Activated T-cell treated with anti-CD3 and anti-CD28 coated beads, Interleukin-2, amount 50 U/mL, for 4 hours (primary cell): ENCODE measurements around the gene TBX21. TPM values are rescaled to one million over a fixed set of nuclear protein-coding genes. Genes with fewer than 3 reads are reported as not detected.

ENCODE experiments used
- ATAC-seq, 2 donors: fragments of 200-7000 bp; cut with Tn5 transposase; one replicate each; pipeline ENCODE4 v1.10.0; 2021
- DNase-seq: peaks from one replicate; pipeline ENCODE4 v3.0.0-alpha.2; 2020
- H3K27me3 Mint-ChIP-seq: one replicate; pipeline ENCODE4 v1.8.0; 2021; ENCODE audit warnings: low read depth, mixed read lengths
- H3K36me3 Mint-ChIP-seq: one replicate; pipeline ENCODE4 v1.8.0; 2022; ENCODE audit warnings: mixed read lengths; ENCODE audit not compliant: insufficient read depth
- H3K4me1 Mint-ChIP-seq: one replicate; pipeline ENCODE4 v1.8.0; 2021; ENCODE audit warnings: low read depth, mixed read lengths
- H3K4me3 Mint-ChIP-seq: one replicate; pipeline ENCODE4 v1.8.0; 2021; ENCODE audit warnings: mild to moderate bottlenecking, moderate library complexity, mixed read lengths
- H3K9me3 Mint-ChIP-seq: one replicate; pipeline ENCODE4 v1.8.0; 2021; ENCODE audit warnings: mixed read lengths
- total RNA-seq, 3 donors: library from RNA; stranded (reverse); gene quantifications; one replicate each; pipeline ENCODE4 v1.2.1, GENCODE V29; 2021

Gene TBX21
- total RNA-seq, 3 donors from 2014 or later = 77.8 to 111 (median 101) TPM

- no peaks in the 10 kb centered on the region for H3K27me3 Mint-ChIP-seq
- no peaks in the 10 kb centered on the region for H3K9me3 Mint-ChIP-seq
- peaks cover 93% of the 10 kb centered on the region for H3K4me1 Mint-ChIP-seq
- H3K4me3 Mint-ChIP-seq = peak overlapping the region; percentile 21
- DNase-seq (no peak), ATAC-seq (no peak)
- peaks cover 2% of the 10 kb centered on the region for H3K36me3 Mint-ChIP-seq
Observed at GRCh38 chr17:47715669-47716325, 17.2 kb upstream of the TBX21 start.

- no peak for ATAC-seq
- no peak for DNase-seq
- Mint-ChIP-seq H3K9me3 (no peaks in the 10 kb centered on the region), H3K27me3 (no peaks in the 10 kb centered on the region), H3K4me1 (peaks cover 95% of the 10 kb centered on the region), H3K4me3 (peak overlapping the region; percentile 77), H3K36me3 (peaks cover 2% of the 10 kb centered on the region)
Observed at GRCh38 chr17:47716375-47716774, 16.7 kb upstream of the TBX21 start.

GRCh38 chr17:47717261-47717697 lies 15.8 kb upstream of the TBX21 start:
- Mint-ChIP-seq H3K4me1 (peaks cover 97% of the 10 kb centered on the region), H3K36me3 (no peaks in the 10 kb centered on the region), H3K4me3 (peak overlapping the region; percentile 77), H3K9me3 (no peaks in the 10 kb centered on the region), H3K27me3 (no peaks in the 10 kb centered on the region)
- DNase-seq = no peak
- no peak for ATAC-seq

- ATAC-seq (peak in 1 of 2 donors; percentile 2), DNase-seq (peak; percentile 57)
- H3K4me1 Mint-ChIP-seq = peaks cover 98% of the 10 kb centered on the region
- no peaks in the 10 kb centered on the region for H3K9me3 Mint-ChIP-seq
- no peaks in the 10 kb centered on the region for H3K27me3 Mint-ChIP-seq
- H3K4me3 Mint-ChIP-seq = peak overlapping the region; percentile 77
- H3K36me3 Mint-ChIP-seq = no peaks in the 10 kb centered on the region
Observed at GRCh38 chr17:47717979-47718621, 14.9 kb upstream of the TBX21 start.

- H3K27me3 Mint-ChIP-seq = no peaks in the 10 kb centered on the region
- no peak for DNase-seq
- peak overlapping the region; percentile 77 for H3K4me3 Mint-ChIP-seq
- no peak for ATAC-seq
- no peaks in the 10 kb centered on the region for H3K9me3 Mint-ChIP-seq
- peaks cover 99% of the 10 kb centered on the region for H3K4me1 Mint-ChIP-seq
- no peaks in the 10 kb centered on the region for H3K36me3 Mint-ChIP-seq
Observed at GRCh38 chr17:47718634-47719405, 14.2 kb upstream of the TBX21 start.

GRCh38 chr17:47719411-47720152 lies 13.5 kb upstream of the TBX21 start:
- H3K9me3 Mint-ChIP-seq = no peaks in the 10 kb centered on the region
- DNase-seq = peak; percentile 63
- no peaks in the 10 kb centered on the region for H3K36me3 Mint-ChIP-seq
- ATAC-seq = peak; percentile 51 to 53
- no peaks in the 10 kb centered on the region for H3K27me3 Mint-ChIP-seq
- peak overlapping the region; percentile 77 for H3K4me3 Mint-ChIP-seq
- H3K4me1 Mint-ChIP-seq = peaks cover 95% of the 10 kb centered on the region

GRCh38 chr17:47720196-47720595 lies 12.8 kb upstream of the TBX21 start:
- DNase-seq = no peak
- Mint-ChIP-seq H3K27me3 (no peaks in the 10 kb centered on the region), H3K4me1 (peaks cover 96% of the 10 kb centered on the region), H3K36me3 (no peaks in the 10 kb centered on the region), H3K4me3 (peak overlapping the region; percentile 20), H3K9me3 (no peaks in the 10 kb centered on the region)
- no peak for ATAC-seq

- peak; percentile 72 to 74 for ATAC-seq
- no peaks in the 10 kb centered on the region for H3K27me3 Mint-ChIP-seq
- no peaks in the 10 kb centered on the region for H3K9me3 Mint-ChIP-seq
- peaks cover 93% of the 10 kb centered on the region for H3K4me1 Mint-ChIP-seq
- H3K4me3 Mint-ChIP-seq = peak overlapping the region; percentile 78
- peak; percentile 98 for DNase-seq
- H3K36me3 Mint-ChIP-seq = no peaks in the 10 kb centered on the region
Observed at GRCh38 chr17:47720754-47721533, 12.1 kb upstream of the TBX21 start.

GRCh38 chr17:47721725-47722124 lies 11.3 kb upstream of the TBX21 start:
- Mint-ChIP-seq H3K27me3 (no peaks in the 10 kb centered on the region), H3K4me1 (peaks cover 93% of the 10 kb centered on the region), H3K4me3 (peak overlapping the region; percentile 78), H3K9me3 (no peaks in the 10 kb centered on the region), H3K36me3 (no peaks in the 10 kb centered on the region)
- ATAC-seq (no peak), DNase-seq (no peak)

GRCh38 chr17:47724705-47725104 lies 8.3 kb upstream of the TBX21 start:
- Mint-ChIP-seq H3K27me3 (no peaks in the 10 kb centered on the region), H3K9me3 (no peaks in the 10 kb centered on the region), H3K4me3 (peak overlapping the region; percentile 31), H3K36me3 (no peaks in the 10 kb centered on the region), H3K4me1 (peaks cover 87% of the 10 kb centered on the region)
- DNase-seq = no peak
- ATAC-seq = no peak

- H3K27me3 Mint-ChIP-seq = no peaks in the 10 kb centered on the region
- H3K4me1 Mint-ChIP-seq = peaks cover 82% of the 10 kb centered on the region
- ATAC-seq (no peak), DNase-seq (no peak)
- no peaks in the 10 kb centered on the region for H3K36me3 Mint-ChIP-seq
- H3K9me3 Mint-ChIP-seq = no peaks in the 10 kb centered on the region
- no peak overlapping the region for H3K4me3 Mint-ChIP-seq
Observed at GRCh38 chr17:47725446-47726111, 7.5 kb upstream of the TBX21 start.

- no peaks in the 10 kb centered on the region for H3K27me3 Mint-ChIP-seq
- no peaks in the 10 kb centered on the region for H3K36me3 Mint-ChIP-seq
- H3K4me1 Mint-ChIP-seq = peaks cover 82% of the 10 kb centered on the region
- no peak for DNase-seq
- peak overlapping the region; percentile 16 for H3K4me3 Mint-ChIP-seq
- ATAC-seq = peak in 1 of 2 donors; percentile 9
- H3K9me3 Mint-ChIP-seq = no peaks in the 10 kb centered on the region
Observed at GRCh38 chr17:47726796-47727703, 6.0 kb upstream of the TBX21 start.
